Keratinocyte (primary cell): Measurements from ENCODE around the gene SPACA9. TPM values are rescaled to one million over a fixed set of nuclear protein-coding genes. Genes with fewer than 3 reads are reported as not detected.

Experiments
- DNase-seq: peaks from one replicate; pipeline ENCODE4 v3.0.0-alpha.2; 2011; ENCODE audit warnings: low read depth, missing footprints, low spot score
- FAIRE-seq: peaks from 2 replicates; lab custom pipeline; 2011; peaks lifted over from hg19 to GRCh38; lab: Jason Lieb, UNC
- H2AFZ ChIP-seq: 2 replicates; pipeline ENCODE4 v1.6.0; 2012; ENCODE audit warnings: low read length, control low read depth, inconsistent platforms; ENCODE audit not compliant: control insufficient read depth
- H3K27ac ChIP-seq: 2 replicates; pipeline ENCODE4 v1.5.1; 2011; ENCODE audit warnings: low read length; ENCODE audit not compliant: control insufficient read depth, insufficient read depth
- H3K27me3 ChIP-seq: 3 replicates; pipeline ENCODE4 v1.6.0; 2011; ENCODE audit warnings: low read length; ENCODE audit not compliant: control insufficient read depth, insufficient read depth; ENCODE audit errors: extremely low read depth
- H3K36me3 ChIP-seq, 2 experiments: 2 replicates in 1 of 2; 3 replicates in 1 of 2; pipeline ENCODE4 v1.5.1; 2011; ENCODE audit warnings: low read length in 2 of 2, mild to moderate bottlenecking in 1 of 2; ENCODE audit not compliant: control insufficient read depth in 2 of 2, insufficient read depth in 2 of 2; ENCODE audit errors: extremely low read depth in 1 of 2
- H3K4me1 ChIP-seq: 3 replicates; pipeline ENCODE4 v1.5.1; 2011; ENCODE audit warnings: low read length; ENCODE audit not compliant: control insufficient read depth, insufficient read depth; ENCODE audit errors: extremely low read depth
- H3K4me2 ChIP-seq: 3 replicates; pipeline ENCODE4 v1.6.0; 2011; ENCODE audit warnings: low read depth, low read length; ENCODE audit not compliant: control insufficient read depth, insufficient read depth; ENCODE audit errors: extremely low read depth
- H3K4me3 ChIP-seq, 3 experiments: fragments of 200-600 bp in 1 of 3; sonication (generic) in 1 of 3; 2 replicates in 2 of 3; 3 replicates in 1 of 3; pipeline ENCODE4 v1.5.1; 2011 to 2016; ENCODE audit warnings: low read length in 3 of 3, mild to moderate bottlenecking in 3 of 3, control low read depth in 2 of 3, inconsistent platforms in 1 of 3, low read depth in 1 of 3, mixed read lengths in 1 of 3, mixed run types in 1 of 3, moderate library complexity in 1 of 3; ENCODE audit not compliant: control insufficient read depth in 2 of 3, insufficient read depth in 2 of 3; ENCODE audit errors: extremely low read depth in 1 of 3
- H3K79me2 ChIP-seq: 2 replicates; pipeline ENCODE4 v1.6.0; 2012; ENCODE audit warnings: low read length; ENCODE audit not compliant: control insufficient read depth, insufficient read depth
- H3K9ac ChIP-seq: 3 replicates; pipeline ENCODE4 v1.6.0; 2011; ENCODE audit warnings: low read length; ENCODE audit not compliant: control insufficient read depth, insufficient read depth; ENCODE audit errors: extremely low read depth
- H3K9me1 ChIP-seq: 3 replicates; pipeline ENCODE4 v1.6.0; 2011; ENCODE audit warnings: low read length; ENCODE audit not compliant: control insufficient read depth, insufficient read depth; ENCODE audit errors: extremely low read depth
- H3K9me3 ChIP-seq: 2 replicates; pipeline ENCODE4 v1.5.1; 2012; ENCODE audit warnings: low read depth, low read length; ENCODE audit not compliant: control insufficient read depth
- H4K20me1 ChIP-seq: 3 replicates; pipeline ENCODE4 v1.6.0; 2011; ENCODE audit warnings: low read length; ENCODE audit not compliant: control insufficient read depth, insufficient read depth; ENCODE audit errors: extremely low read depth
- CTCF ChIP-seq, 3 experiments: IDR thresholded peaks in 1 of 3; conservative IDR thresholded peaks in 1 of 3; optimal IDR thresholded peaks in 1 of 3; 2 replicates in 2 of 3; 3 replicates in 1 of 3; pipeline versions ENCODE3 to v1.5.1; 2011; ENCODE audit warnings: low read length in 3 of 3, mild to moderate bottlenecking in 3 of 3, moderate library complexity in 2 of 3, control low read depth in 1 of 3, inconsistent platforms in 1 of 3; ENCODE audit not compliant: insufficient read depth in 2 of 3; ENCODE audit errors: extremely low read depth in 1 of 3
- EZH2 ChIP-seq: IDR thresholded peaks from one replicate; pipeline ENCODE4 v1.6.1; 2012; ENCODE audit warnings: inconsistent platforms, mild to moderate bottlenecking, low read length, moderate library complexity
- dilution Hi-C: fragments of 300-500 bp; cut with MboI; formaldehyde crosslinking; loops from one replicate; pipeline ENCODE4 v1.7.0; 2020; ENCODE audit warnings: low sequenced_read_pairs; ENCODE audit not compliant: extremely low pct_ligation_motif_present
- polyA plus RNA-seq, 5 experiments: library from polyadenylated mRNA; depleted of rRNA in 3 of 5; stranded (reverse) in 3 of 5; stranded (forward) in 1 of 5; unstranded in 1 of 5; fragments of >200 nt; gene quantifications; 1 replicate in 1 of 5; 2 replicates in 3 of 5; 3 replicates in 1 of 5; pipeline versions ENCODE4 v1.2.1 to v1.2.3, GENCODE V29; 2011 to 2012; ENCODE audit warnings: missing spikeins in 2 of 5, low read depth in 1 of 5, low replicate concordance in 1 of 5

Gene SPACA9
- polyA plus RNA-seq, 1 donor (not counting 4 experiments of a cell fraction or from before 2014, with no cell fraction given): 3.6 TPM

- Histone ChIP-seq H3K4me2 (no peak overlapping the region), H3K9me3 (no peaks in the 10 kb centered on the region), H3K9ac (no peak overlapping the region), H3K4me1 (peaks cover 4% of the 10 kb centered on the region), H3K27ac (no peak overlapping the region), H3K36me3 (peaks cover 0 to 2% of the 10 kb centered on the region in 2 experiments), H3K79me2 (peaks cover 42% of the 10 kb centered on the region), H3K9me1 (no peaks in the 10 kb centered on the region), H3K4me3 (no peak overlapping the region), H4K20me1 (no peaks in the 10 kb centered on the region), H3K27me3 (no peaks in the 10 kb centered on the region), H2AFZ (no peak overlapping the region)
- FAIRE-seq: no peak
- dilution Hi-C loops: no loop called here
- DNase-seq: no peak
- no peak for TF ChIP-seq EZH2
Observed at GRCh38 chr9:132937463-132937901, 58.8 kb downstream of the SPACA9 start.

- no peaks in the 10 kb centered on the region for H3K9me3 ChIP-seq
- H3K9me1 ChIP-seq: no peaks in the 10 kb centered on the region
- no peak overlapping the region for H3K4me3 ChIP-seq
- no peak overlapping the region for H2AFZ ChIP-seq
- H3K27ac ChIP-seq: no peak overlapping the region
- DNase-seq: no peak
- H3K9ac ChIP-seq: no peak overlapping the region
- no peaks in the 10 kb centered on the region for H3K36me3 ChIP-seq
- no peaks in the 10 kb centered on the region for H4K20me1 ChIP-seq
- no peak overlapping the region for H3K4me2 ChIP-seq
- peaks cover 16% of the 10 kb centered on the region for H3K4me1 ChIP-seq
- H3K79me2 ChIP-seq: peaks cover 58% of the 10 kb centered on the region
- no peaks in the 10 kb centered on the region for H3K27me3 ChIP-seq
- TF ChIP-seq EZH2: no peak
- no peak for TF ChIP-seq CTCF (optimal IDR thresholded peaks at IDR 0.05 in 1 of 3, IDR thresholded peaks at IDR 0.05 in 1 of 3, conservative IDR thresholded peaks at IDR 0.05 in 1 of 3; ENCODE audit: extremely low read depth in 1 of 3, insufficient read depth in 2 of 3, low read length in 3 of 3)
- dilution Hi-C loops: no loop called here
- FAIRE-seq: no peak
Observed at GRCh38 chr9:132939169-132939568, 60.5 kb downstream of the SPACA9 start.

Other genes starting within 250 kb of the SPACA9 start
- 18.8 to 25.2 TPM (median 21.0 TPM) in 3 replicates for gene DDX31, start 208.9 kb upstream of the SPACA9 start, polyA plus RNA-seq
- gene GTF3C4, start 208.4 kb upstream of the SPACA9 start, polyA plus RNA-seq: 5.2 to 7.7 TPM (median 6.6 TPM) in 3 replicates
- gene AK8, start 614 bp upstream of the SPACA9 start, polyA plus RNA-seq: 0.24 to 0.41 TPM (median 0.32 TPM) in 3 replicates
- 26.1 to 28.6 TPM (median 27.7 TPM) in 3 replicates for gene TSC1, start 65.7 kb downstream of the SPACA9 start, polyA plus RNA-seq
- gene GFI1B, start 99.8 kb downstream of the SPACA9 start, polyA plus RNA-seq: not detected in 3 replicates
- gene GTF3C5, start 152.1 kb downstream of the SPACA9 start, polyA plus RNA-seq: 36.2 to 40.8 TPM (median 37.2 TPM) in 3 replicates
- 0.12 to 0.22 TPM (median 0.16 TPM) in 3 replicates for gene CEL, start 183.1 kb downstream of the SPACA9 start, polyA plus RNA-seq
- 22.6 to 38.0 TPM (median 27.2 TPM) in 3 replicates for gene RALGDS, start 242.3 kb downstream of the SPACA9 start, polyA plus RNA-seq